GF-D8 (cell line): ENCODE data around the gene ZFTA.
"Not testable (repeated sequence)": the region's sequence is repeated elsewhere in the genome, so short reads cannot be mapped to it uniquely, and the experiment has no call there.

ENCODE experiments used
- DNase-seq: peaks from one replicate; lab custom pipeline; 2025; lab: John Stamatoyannopoulos, UW

The ZFTA gene

GRCh38 chr11:63775191-63775590 lies 6.6 kb upstream of the ZFTA start:
- DNase-seq, result no peak

GRCh38 chr11:63771741-63772318 lies 3.3 kb upstream of the ZFTA start:
- not testable (repeated sequence) for DNase-seq

GRCh38 chr11:63770763-63771162 lies 2.2 kb upstream of the ZFTA start:
- DNase-seq, result no peak

GRCh38 chr11:63769714-63770455 lies 1.3 kb upstream of the ZFTA start:
- DNase-seq, result no peak

GRCh38 chr11:63769042-63769713 lies 603 bp upstream of the ZFTA start:
- no peak for DNase-seq

- DNase-seq, result no peak
These were observed 874 bp downstream of the ZFTA start for GRCh38 chr11:63767565-63768236.

- no peak for DNase-seq
These were observed 1.4 kb downstream of the ZFTA start for GRCh38 chr11:63767267-63767564.

- DNase-seq, result no peak
These were observed 1.9 kb downstream of the ZFTA start for GRCh38 chr11:63766531-63767235.

- DNase-seq, result no peak
These were observed 2.8 kb downstream of the ZFTA start for GRCh38 chr11:63765688-63766241.

- no peak for DNase-seq
These were observed 3.6 kb downstream of the ZFTA start for GRCh38 chr11:63764679-63765647.

- no peak for DNase-seq
These were observed 4.3 kb downstream of the ZFTA start for GRCh38 chr11:63764340-63764678.

GRCh38 chr11:63763496-63764339 lies 4.9 kb downstream of the ZFTA start:
- no peak for DNase-seq

GRCh38 chr11:63762654-63763495 lies 5.7 kb downstream of the ZFTA start:
- no peak for DNase-seq

GRCh38 chr11:63761931-63762653 lies 6.5 kb downstream of the ZFTA start:
- no peak for DNase-seq

GRCh38 chr11:63761188-63761587 lies 7.4 kb downstream of the ZFTA start:
- no peak for DNase-seq

GRCh38 chr11:63760487-63761079 lies 8.0 kb downstream of the ZFTA start:
- DNase-seq, result no peak

- DNase-seq, result no peak
These were observed 11.4 kb downstream of the ZFTA start for GRCh38 chr11:63756919-63757761.
